GM12874 (cell line): ENCODE measurements around the gene TSHR.

Experiments
- TF ChIP-seq, protein P1 (sequence below): IDR thresholded peaks from 2 replicates; pipeline ENCODE4 v1.5.1; 2011; ENCODE audit warnings: low read depth, mild to moderate bottlenecking, control low read depth, low read length, moderate library complexity; ENCODE audit not compliant: insufficient read depth

The TSHR gene

DNA sequence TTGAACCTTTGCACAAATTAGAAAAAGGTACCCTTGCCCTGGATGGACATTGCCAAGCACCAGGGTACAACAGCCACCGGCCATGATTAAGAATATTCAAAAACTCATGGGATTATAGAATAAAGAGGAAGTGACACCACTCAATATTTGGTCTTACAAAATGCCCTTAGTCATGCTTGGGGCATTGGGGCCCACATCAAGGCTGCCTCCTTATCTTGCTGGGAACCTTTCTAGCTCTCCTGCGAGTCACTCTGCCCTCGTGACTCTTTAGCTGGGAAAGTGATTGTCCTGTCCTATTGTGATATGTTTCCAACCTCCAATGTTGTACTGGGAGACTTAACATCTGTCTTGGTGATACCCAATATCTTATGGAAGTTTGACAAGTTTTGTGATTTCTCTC, 207.5 kb downstream of the TSHR start:
- TF ChIP-seq, protein P1, sequence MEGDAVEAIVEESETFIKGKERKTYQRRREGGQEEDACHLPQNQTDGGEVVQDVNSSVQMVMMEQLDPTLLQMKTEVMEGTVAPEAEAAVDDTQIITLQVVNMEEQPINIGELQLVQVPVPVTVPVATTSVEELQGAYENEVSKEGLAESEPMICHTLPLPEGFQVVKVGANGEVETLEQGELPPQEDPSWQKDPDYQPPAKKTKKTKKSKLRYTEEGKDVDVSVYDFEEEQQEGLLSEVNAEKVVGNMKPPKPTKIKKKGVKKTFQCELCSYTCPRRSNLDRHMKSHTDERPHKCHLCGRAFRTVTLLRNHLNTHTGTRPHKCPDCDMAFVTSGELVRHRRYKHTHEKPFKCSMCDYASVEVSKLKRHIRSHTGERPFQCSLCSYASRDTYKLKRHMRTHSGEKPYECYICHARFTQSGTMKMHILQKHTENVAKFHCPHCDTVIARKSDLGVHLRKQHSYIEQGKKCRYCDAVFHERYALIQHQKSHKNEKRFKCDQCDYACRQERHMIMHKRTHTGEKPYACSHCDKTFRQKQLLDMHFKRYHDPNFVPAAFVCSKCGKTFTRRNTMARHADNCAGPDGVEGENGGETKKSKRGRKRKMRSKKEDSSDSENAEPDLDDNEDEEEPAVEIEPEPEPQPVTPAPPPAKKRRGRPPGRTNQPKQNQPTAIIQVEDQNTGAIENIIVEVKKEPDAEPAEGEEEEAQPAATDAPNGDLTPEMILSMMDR, result no peak

DNA sequence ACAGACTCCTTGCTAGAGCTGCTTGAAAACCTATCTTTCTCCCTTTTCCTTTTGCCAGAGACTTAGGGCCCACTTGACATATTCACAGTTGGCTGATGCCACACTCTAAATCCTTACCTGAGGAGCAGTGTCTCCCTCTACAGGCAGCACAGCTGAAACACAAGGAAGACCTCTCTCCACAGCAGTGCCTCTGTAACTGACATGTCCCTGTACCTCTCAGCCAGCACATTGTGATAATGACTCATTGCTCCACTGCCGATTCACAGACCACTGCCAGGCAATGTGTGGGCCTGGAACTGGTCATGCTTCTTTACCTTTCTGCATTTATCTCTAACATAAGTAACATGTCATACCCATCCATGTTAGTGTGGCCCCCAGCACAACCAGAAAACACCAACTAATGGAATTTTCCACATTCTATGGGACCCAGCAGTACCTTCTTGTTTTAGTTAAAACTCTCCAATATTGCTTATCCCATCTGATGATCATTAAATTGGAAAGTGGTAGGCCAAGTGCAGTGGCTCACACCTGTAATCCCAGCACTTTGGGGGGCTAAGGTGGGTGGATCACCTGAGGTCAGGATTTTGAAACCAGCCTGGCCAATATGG, 208.8 kb downstream of the TSHR start:
- TF ChIP-seq, protein P1, result peak; percentile 79

GRCh38 chr14:81165188-81165587, 209.8 kb downstream of the TSHR start:
- TF ChIP-seq, protein P1, result no peak

GRCh38 chr14:81166121-81166520, 210.7 kb downstream of the TSHR start:
- TF ChIP-seq, protein P1, result no peak

GRCh38 chr14:81169267-81169666, 213.8 kb downstream of the TSHR start:
- TF ChIP-seq, protein P1, result no peak

DNA sequence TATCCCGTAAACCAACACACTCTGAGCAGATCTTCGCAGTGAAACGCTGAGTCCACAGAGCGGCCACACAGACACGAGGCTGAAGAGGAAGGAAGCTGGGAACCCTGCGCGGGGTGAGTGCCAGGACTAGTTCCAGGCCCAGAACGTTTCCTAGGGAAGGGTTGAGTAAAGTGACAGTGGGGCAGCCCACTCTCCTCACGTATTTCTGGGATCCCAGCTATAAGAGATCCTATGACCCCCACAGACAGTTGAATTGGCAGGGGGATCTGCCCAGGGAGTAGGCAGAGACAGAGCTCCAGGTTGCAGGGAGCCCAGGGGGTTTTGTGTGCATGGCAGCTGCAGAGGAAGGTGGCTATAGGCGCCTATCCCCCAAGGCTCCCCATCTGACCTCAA, 214.3 kb downstream of the TSHR start:
- TF ChIP-seq, protein P1, result no peak

GRCh38 chr14:81170104-81170828, 214.8 kb downstream of the TSHR start:
- TF ChIP-seq, protein P1, result peak; percentile 79
